Psoas muscle (tissue), 8 donors: ENCODE data around the gene BAG5. TPM values are rescaled to one million over a fixed set of nuclear protein-coding genes. Genes with fewer than 3 reads are reported as not detected.
A peak's percentile ranks its signal among the peaks of the same experiment; 100 is the strongest.
"Not testable (repeated sequence)": the region's sequence is repeated elsewhere in the genome, so short reads cannot be mapped to it uniquely, and the experiment has no call there.

Experiments used
- ATAC-seq, 4 donors: fragments of 200-7000 bp; cut with Tn5 transposase; one replicate each; pipeline ENCODE4 v1.9.1; 2020; ENCODE audit warnings: moderate library complexity in 3 of 4, mild to moderate bottlenecking in 2 of 4
- DNase-seq, 2 donors: peaks; one replicate each; pipeline ENCODE4 v3.0.0-alpha.2; 2020
- H3K27ac ChIP-seq: fragments of 200-600 bp; one replicate; pipeline ENCODE4 v1.8.0; 2022
- H3K27me3 ChIP-seq, 3 donors: fragments of 200-600 bp in 1 of 3; one replicate each; pipeline versions ENCODE4 v1.6.1 to v1.8.0; 2013 to 2022; ENCODE audit warnings: low read length in 2 of 3, mild to moderate bottlenecking in 2 of 3, moderate library complexity in 1 of 3; ENCODE audit not compliant: insufficient read depth in 3 of 3
- H3K36me3 ChIP-seq, 2 donors: fragments of 200-600 bp in 1 of 2; one replicate each; pipeline versions ENCODE4 v1.6.1 to v1.8.0; 2013 to 2022; ENCODE audit warnings: low read depth in 1 of 2, mild to moderate bottlenecking in 1 of 2, moderate library complexity in 1 of 2; ENCODE audit not compliant: insufficient read depth in 1 of 2
- H3K4me1 ChIP-seq: fragments of 200-600 bp; one replicate; pipeline ENCODE4 v1.8.0; 2022
- H3K4me3 ChIP-seq: fragments of 200-600 bp; one replicate; pipeline ENCODE4 v1.8.0; 2022; ENCODE audit warnings: mild to moderate bottlenecking
- H3K9me3 ChIP-seq: fragments of 200-600 bp; one replicate; pipeline ENCODE4 v1.8.0; 2022
- WGBS, 3 donors: extraction: QIAGEN DNeasy Blood & Tissue Kit; methylation state at CpG; one replicate each; pipeline versions ENCODE4 v1.1.6 to v1.1.7; 2013; 5-methylcytosine and 5-hydroxymethylcytosine counted together
- intact Hi-C, 2 donors: fragments of 100-400 bp; cut with DNase I; formaldehyde crosslinking; loops; one replicate each; pipeline versions ENCODE4 v1.11.0 to v1.14.2; 2022
- long read RNA-seq, 2 donors: library from polyadenylated mRNA; unstranded; transcript quantifications; one replicate each; pipeline ENCODE4 v2.0.0, GENCODE V29; 2021
- polyA plus RNA-seq, 3 donors: library from polyadenylated mRNA; stranded (reverse); fragments of 200-250 nt; gene quantifications; one replicate each; pipeline ENCODE4 v1.2.3, GENCODE V29; 2013
- total RNA-seq, 4 donors: library from RNA; stranded (reverse); fragmentation: NEBNext Ultra II Directional in 2 of 4; extraction: Animal tissue kit (Norgen Biotek cat#: 25700) in 2 of 4; gene quantifications; one replicate each; pipeline versions ENCODE4 v1.2.1 to v1.2.4, GENCODE V29; 2021 to 2023
- TF ChIP-seq, protein P1 (sequence below): fragments of 200-600 bp; IDR thresholded peaks from one replicate; pipeline ENCODE4 v1.8.0; 2022; ENCODE audit warnings: antibody characterized with exemption
- donor health status: healthy with polysubstance abuse.
- donor health status: DM: no; HTN: no; CAD: no; lungs with moderate emphysema.
- donor health status: Bipolar disorder and iron deficiency.
- donor health status: healthy.
- donor health status: DM: yes; HTN: yes; CAD: no.
- donor health status: DM: no; HTN: no; CAD: no.
- donor health status: DM: no; HTN: no; CAD: no.
- donor health status: DM: yes; HTN: yes; CAD: no.

The BAG5 gene, protein sequence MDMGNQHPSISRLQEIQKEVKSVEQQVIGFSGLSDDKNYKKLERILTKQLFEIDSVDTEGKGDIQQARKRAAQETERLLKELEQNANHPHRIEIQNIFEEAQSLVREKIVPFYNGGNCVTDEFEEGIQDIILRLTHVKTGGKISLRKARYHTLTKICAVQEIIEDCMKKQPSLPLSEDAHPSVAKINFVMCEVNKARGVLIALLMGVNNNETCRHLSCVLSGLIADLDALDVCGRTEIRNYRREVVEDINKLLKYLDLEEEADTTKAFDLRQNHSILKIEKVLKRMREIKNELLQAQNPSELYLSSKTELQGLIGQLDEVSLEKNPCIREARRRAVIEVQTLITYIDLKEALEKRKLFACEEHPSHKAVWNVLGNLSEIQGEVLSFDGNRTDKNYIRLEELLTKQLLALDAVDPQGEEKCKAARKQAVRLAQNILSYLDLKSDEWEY
- total RNA-seq = 10 to 100 TPM; 15.4 to 29.5 (median 23.2) TPM
- 10 to 100 TPM in 2 of 3 donors, 1 to 10 TPM in 1; 8.7 to 25.4 (median 14.1) TPM for polyA plus RNA-seq
- long read RNA-seq, donor 1, full-length matches to known transcripts = 25 of 29 reads
- long read RNA-seq, donor 1, partial matches to known transcripts = 0 of 29 reads
- long read RNA-seq, donor 1, other reads (novel, unspliced or antisense) = 4 of 29 reads
- long read RNA-seq, donor 2, full-length matches to known transcripts = 43 of 49 reads
- long read RNA-seq, donor 2, partial matches to known transcripts = 6 of 49 reads
- long read RNA-seq, donor 2, other reads (novel, unspliced or antisense) = 0 of 49 reads

DNA sequence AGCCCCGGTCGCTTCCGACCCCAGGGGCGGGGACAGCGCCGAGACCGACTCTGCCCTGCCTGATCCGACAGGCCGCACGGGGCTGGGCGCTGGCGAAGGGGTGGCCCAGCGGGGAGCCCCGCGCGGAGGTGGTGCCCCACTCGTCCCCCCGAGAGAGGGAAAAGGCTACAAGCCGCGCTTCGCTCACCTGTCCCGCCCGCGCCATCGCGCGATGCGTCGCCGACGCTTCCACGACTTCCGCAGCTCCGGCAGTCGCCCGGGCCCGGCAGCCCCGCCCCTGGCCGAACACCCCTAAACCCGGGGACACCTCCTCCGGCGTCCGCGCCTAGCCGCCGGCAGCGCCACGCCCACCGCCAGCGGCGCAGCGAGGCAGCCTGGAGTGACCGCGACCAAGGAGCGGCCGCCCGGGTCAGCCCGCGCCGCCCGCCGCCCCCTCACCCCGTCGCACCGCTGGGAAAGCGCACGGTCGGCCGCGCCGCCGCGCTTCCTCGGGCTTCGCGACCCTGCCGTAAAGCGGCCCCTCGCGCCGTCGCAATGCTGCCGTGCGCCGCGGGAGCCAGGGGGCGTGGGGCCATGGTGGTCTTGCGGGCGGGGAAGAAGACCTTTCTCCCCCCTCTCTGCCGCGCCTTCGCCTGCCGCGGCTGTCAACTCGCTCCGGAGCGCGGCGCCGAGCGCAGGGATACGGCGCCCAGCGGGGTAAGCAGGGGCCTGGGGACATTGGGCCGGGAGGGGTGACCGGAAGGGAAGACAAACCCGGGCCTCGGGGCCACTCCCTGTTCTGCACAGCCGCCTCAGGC, at the start of gene BAG5, which contains the start of gene COA8:
TSS of gene BAG5 (minus strand) at position 229 of the 797 bp plus-strand sequence. CDS start 1,493 bp downstream, outside the sequence.
TSS of gene COA8 (plus strand) at position 532 of the 797 bp plus-strand sequence. CDS start at position 574, 42 bp downstream.
- peak within 1 kb of the TSS; percentile 92 for H3K4me3 ChIP-seq
- H3K9me3 ChIP-seq = no peaks in the 10 kb centered on the region
- peaks cover 0 to 20% of the 10 kb centered on the region in 2 donors for H3K36me3 ChIP-seq
- H3K27me3 ChIP-seq = no peaks in the 10 kb centered on the region
- 0 to 1% (median 1%) methylated on average over 25 to 109 of the region's 109 CpGs for WGBS, 3 donors
- peaks cover 59% of the 10 kb centered on the region for H3K4me1 ChIP-seq
- ATAC-seq (peak; percentile 74 to 83 (median 79)), DNase-seq (peak; percentile 88 to 94)
- TF ChIP-seq, protein P1, sequence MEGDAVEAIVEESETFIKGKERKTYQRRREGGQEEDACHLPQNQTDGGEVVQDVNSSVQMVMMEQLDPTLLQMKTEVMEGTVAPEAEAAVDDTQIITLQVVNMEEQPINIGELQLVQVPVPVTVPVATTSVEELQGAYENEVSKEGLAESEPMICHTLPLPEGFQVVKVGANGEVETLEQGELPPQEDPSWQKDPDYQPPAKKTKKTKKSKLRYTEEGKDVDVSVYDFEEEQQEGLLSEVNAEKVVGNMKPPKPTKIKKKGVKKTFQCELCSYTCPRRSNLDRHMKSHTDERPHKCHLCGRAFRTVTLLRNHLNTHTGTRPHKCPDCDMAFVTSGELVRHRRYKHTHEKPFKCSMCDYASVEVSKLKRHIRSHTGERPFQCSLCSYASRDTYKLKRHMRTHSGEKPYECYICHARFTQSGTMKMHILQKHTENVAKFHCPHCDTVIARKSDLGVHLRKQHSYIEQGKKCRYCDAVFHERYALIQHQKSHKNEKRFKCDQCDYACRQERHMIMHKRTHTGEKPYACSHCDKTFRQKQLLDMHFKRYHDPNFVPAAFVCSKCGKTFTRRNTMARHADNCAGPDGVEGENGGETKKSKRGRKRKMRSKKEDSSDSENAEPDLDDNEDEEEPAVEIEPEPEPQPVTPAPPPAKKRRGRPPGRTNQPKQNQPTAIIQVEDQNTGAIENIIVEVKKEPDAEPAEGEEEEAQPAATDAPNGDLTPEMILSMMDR = no peak
- H3K27ac ChIP-seq = peak within 1 kb of the TSS; percentile 99
- intact Hi-C loops = loop anchor here in 1 of 2 donors (5.0 kb wide), 1 partner anchor 65 kb away; the partner anchor contains the start of gene KLC1

- intact Hi-C loops = no loop called here
- no peak overlapping the region for H3K27ac ChIP-seq
- H3K27me3 ChIP-seq = no peaks in the 10 kb centered on the region
- TF ChIP-seq, protein P1 = no peak
- peaks cover 5% of the 10 kb centered on the region for H3K9me3 ChIP-seq
- ATAC-seq (no peak), DNase-seq (no peak)
- H3K4me3 ChIP-seq = no peak overlapping the region
- H3K4me1 ChIP-seq = peaks cover 20% of the 10 kb centered on the region
- WGBS, 3 donors = 91 to 95% (median 93%) methylated on average over 2 of the region's 2 CpGs
- no peaks in the 10 kb centered on the region for H3K36me3 ChIP-seq
Measured at GRCh38 chr14:103611215-103611614, 48.8 kb upstream of the BAG5 start.

DNA sequence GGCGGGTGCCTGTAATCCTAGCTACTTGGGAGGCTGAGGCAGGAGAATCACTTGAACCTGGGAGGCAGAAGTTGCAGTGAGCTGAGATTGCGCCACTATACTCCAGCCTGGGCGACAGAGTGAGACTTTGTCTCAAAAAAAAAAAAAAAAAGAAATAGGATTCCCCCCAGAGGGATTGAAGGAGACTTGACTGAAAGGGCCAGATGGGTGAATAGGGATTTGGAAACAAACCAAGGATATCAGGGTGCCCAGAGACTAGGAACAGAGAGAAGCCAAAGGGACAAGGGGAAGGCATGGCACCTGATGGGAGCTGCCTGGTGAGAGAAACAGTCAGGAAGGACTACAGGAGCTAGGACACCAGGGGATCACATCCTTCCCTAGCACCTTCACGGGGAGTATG, 46.6 kb upstream of the BAG5 start:
- ATAC-seq, H3K27ac ChIP-seq, H3K36me3 ChIP-seq, DNase-seq, intact Hi-C loops, H3K27me3 ChIP-seq, H3K9me3 ChIP-seq, H3K4me3 ChIP-seq: not testable (repeated sequence)
- peaks cover 20% of the 10 kb centered on the region for H3K4me1 ChIP-seq
- 45 to 83% (median 52%) methylated on average over 4 of the region's 4 CpGs for WGBS, 3 donors

DNA sequence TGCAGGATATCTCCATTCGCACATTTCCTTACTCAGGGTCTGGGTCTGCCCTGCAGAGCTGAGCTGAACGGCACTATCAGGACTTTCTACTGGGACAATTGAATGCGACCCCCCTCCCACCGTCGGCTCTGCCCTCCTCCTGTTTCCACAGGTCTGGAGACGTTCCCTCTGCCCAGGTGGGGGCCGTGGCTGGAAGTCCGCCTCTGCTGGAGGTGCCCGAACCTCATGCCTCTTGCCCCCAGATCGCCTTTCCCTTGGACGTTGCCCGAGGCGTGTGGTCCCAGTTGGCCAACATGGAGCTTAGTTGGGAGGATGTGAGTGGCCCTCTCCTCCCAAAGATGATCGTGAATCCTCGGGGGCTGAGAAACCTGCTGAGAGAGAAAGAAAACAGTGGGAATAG, 45.4 kb upstream of the BAG5 start:
- DNase-seq (peak in 1 of 2 donors; percentile 52), ATAC-seq (peak in 3 of 4 donors; percentile 4 to 19 (median 8))
- TF ChIP-seq, protein P1 = no peak
- H3K36me3 ChIP-seq = no peaks in the 10 kb centered on the region
- H3K27me3 ChIP-seq = no peaks in the 10 kb centered on the region
- intact Hi-C loops = no loop called here
- no peak overlapping the region for H3K27ac ChIP-seq
- peaks cover 5% of the 10 kb centered on the region for H3K9me3 ChIP-seq
- WGBS, 3 donors = 16 to 19% (median 18%) methylated on average over 15 of the region's 15 CpGs
- peak overlapping the region; percentile 56 for H3K4me3 ChIP-seq
- peaks cover 20% of the 10 kb centered on the region for H3K4me1 ChIP-seq
